Peyer's patch (tissue), 4 donors: ENCODE measurements around the gene SCN1A.

Source experiments
- POLR2A ChIP-seq, 2 donors: fragments of 450-650 bp; IDR thresholded peaks; one replicate each; pipeline ENCODE4 v1.5.1; 2017; ENCODE audit warnings: antibody characterized with exemption in 2 of 2, mild to moderate bottlenecking in 2 of 2, moderate library complexity in 2 of 2
- TF ChIP-seq, protein P1 (sequence below), 6 experiments: fragments of 450-650 bp in 4 of 6; fragments of 200-600 bp in 2 of 6; sonication (generic) in 1 of 6; IDR thresholded peaks; one replicate each; pipeline ENCODE4 v1.5.1; 2017 to 2019; ENCODE audit warnings: antibody characterized with exemption in 6 of 6, mild to moderate bottlenecking in 3 of 6, moderate library complexity in 1 of 6

DNA sequence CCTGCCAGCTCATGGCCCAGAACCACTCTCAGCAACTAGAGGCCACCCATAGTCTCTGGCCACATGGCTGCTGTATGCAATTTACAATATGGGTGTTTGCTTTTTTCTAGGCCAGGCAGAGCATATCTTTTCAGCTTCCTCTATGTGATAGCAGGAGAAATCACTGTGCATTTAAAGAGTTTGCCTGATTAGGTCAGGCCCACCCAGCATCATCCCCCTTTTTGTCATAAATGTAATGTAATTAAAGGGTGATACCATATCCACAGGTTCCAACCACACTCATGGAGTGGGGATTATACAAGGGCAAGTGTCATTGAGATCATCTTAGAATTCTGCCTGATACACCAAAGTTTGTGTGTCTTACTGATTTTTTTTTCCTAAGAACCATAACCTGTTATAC, 102.5 kb downstream of the SCN1A start:
- TF ChIP-seq, protein P1, sequence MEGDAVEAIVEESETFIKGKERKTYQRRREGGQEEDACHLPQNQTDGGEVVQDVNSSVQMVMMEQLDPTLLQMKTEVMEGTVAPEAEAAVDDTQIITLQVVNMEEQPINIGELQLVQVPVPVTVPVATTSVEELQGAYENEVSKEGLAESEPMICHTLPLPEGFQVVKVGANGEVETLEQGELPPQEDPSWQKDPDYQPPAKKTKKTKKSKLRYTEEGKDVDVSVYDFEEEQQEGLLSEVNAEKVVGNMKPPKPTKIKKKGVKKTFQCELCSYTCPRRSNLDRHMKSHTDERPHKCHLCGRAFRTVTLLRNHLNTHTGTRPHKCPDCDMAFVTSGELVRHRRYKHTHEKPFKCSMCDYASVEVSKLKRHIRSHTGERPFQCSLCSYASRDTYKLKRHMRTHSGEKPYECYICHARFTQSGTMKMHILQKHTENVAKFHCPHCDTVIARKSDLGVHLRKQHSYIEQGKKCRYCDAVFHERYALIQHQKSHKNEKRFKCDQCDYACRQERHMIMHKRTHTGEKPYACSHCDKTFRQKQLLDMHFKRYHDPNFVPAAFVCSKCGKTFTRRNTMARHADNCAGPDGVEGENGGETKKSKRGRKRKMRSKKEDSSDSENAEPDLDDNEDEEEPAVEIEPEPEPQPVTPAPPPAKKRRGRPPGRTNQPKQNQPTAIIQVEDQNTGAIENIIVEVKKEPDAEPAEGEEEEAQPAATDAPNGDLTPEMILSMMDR (IDR thresholded peaks at IDR 0.05): no peak
- TF ChIP-seq POLR2A (IDR thresholded peaks at IDR 0.05): no peak
